HEK293 (cell line): ENCODE data around the gene KRT14.
"Not testable (repeated sequence)": the region's sequence is repeated elsewhere in the genome, so short reads cannot be mapped to it uniquely, and the experiment has no call there.

Experiments
- CTCF ChIA-PET: fragments of 350-600 bp; formaldehyde crosslinking; extraction: SDS; loops from one replicate; lab custom pipeline; 2021; ENCODE audit warnings: antibody characterized with exemption; lab: Yijun Ruan, JAX
- POLR2A ChIA-PET: fragments of 300-600 bp; formaldehyde crosslinking; extraction: SDS; loops from one replicate; lab custom pipeline; 2020; ENCODE audit warnings: antibody characterized with exemption, inconsistent platforms; lab: Yijun Ruan, JAX
- H3K27ac ChIP-seq: fragments of 200-500 bp; sonication (Bioruptor generic); 2 replicates; pipeline ENCODE4 v1.5.1; 2014; ENCODE audit warnings: low read depth, low read length, control low read depth, inconsistent platforms; ENCODE audit errors: extremely low read depth
- H3K36me3 ChIP-seq, 2 experiments: fragments of 200-500 bp in 1 of 2; sonication (Bioruptor generic) in 1 of 2; 1 replicate in 1 of 2; 2 replicates in 1 of 2; pipeline ENCODE4 v1.5.1; 2014 to 2017; ENCODE audit warnings: inconsistent platforms in 2 of 2, low read length in 2 of 2; ENCODE audit not compliant: control insufficient read depth in 2 of 2, insufficient read depth in 1 of 2
- H3K4me1 ChIP-seq: fragments of 200-500 bp; sonication (Bioruptor generic); 2 replicates; pipeline ENCODE4 v1.5.1; 2014; ENCODE audit warnings: mild to moderate bottlenecking, low read length, inconsistent platforms; ENCODE audit not compliant: control insufficient read depth, insufficient read depth
- H3K4me3 ChIP-seq: 2 replicates; pipeline ENCODE4 v1.5.1; 2011; ENCODE audit warnings: low read depth, mild to moderate bottlenecking, control low read depth, low read length, moderate library complexity
- H3K9me3 ChIP-seq: fragments of 200-500 bp; sonication (Bioruptor generic); 2 replicates; pipeline ENCODE4 v1.5.1; 2014; ENCODE audit warnings: low read depth, low read length, inconsistent platforms; ENCODE audit not compliant: control insufficient read depth, insufficient read depth
- FEZF1 ChIP-seq: fragments of 450-650 bp; formaldehyde crosslinking; IDR thresholded peaks from 2 replicates; pipeline ENCODE4 v1.5.1; 2016; ENCODE audit warnings: missing biosample characterization, missing genetic modification characterization
- GLI2 ChIP-seq: fragments of 450-650 bp; formaldehyde crosslinking; IDR thresholded peaks from 2 replicates; pipeline ENCODE4; 2017; ENCODE audit warnings: missing biosample characterization, missing genetic modification characterization, low read depth, borderline replicate concordance
- GLIS1 ChIP-seq: fragments of 450-650 bp; formaldehyde crosslinking; IDR thresholded peaks from 2 replicates; pipeline ENCODE4 v1.5.1; 2016; ENCODE audit warnings: missing biosample characterization, missing genetic modification characterization
- SETDB1 ChIP-seq: IDR thresholded peaks from one replicate; pipeline ENCODE4 v1.6.1; 2017; ENCODE audit warnings: mild to moderate bottlenecking, low read length, moderate library complexity, mixed read lengths; ENCODE audit not compliant: insufficient read length
- ZBTB20 ChIP-seq: fragments of 450-650 bp; formaldehyde crosslinking; IDR thresholded peaks from 2 replicates; pipeline ENCODE4 v1.5.1; 2016; ENCODE audit warnings: missing biosample characterization, missing genetic modification characterization
- ZFP41 ChIP-seq: fragments of 450-650 bp; formaldehyde crosslinking; IDR thresholded peaks from 2 replicates; pipeline ENCODE4 v1.5.1; 2016; ENCODE audit warnings: missing biosample characterization, missing genetic modification characterization, borderline replicate concordance
- ZNF121 ChIP-seq: fragments of 450-650 bp; formaldehyde crosslinking; IDR thresholded peaks from 2 replicates; pipeline ENCODE4 v1.5.1; 2016; ENCODE audit warnings: missing biosample characterization, missing genetic modification characterization
- ZNF266 ChIP-seq: fragments of 450-650 bp; formaldehyde crosslinking; IDR thresholded peaks from 2 replicates; pipeline ENCODE4 v1.5.1; 2016; ENCODE audit warnings: missing biosample characterization, missing genetic modification characterization, low read depth
- ZNF335 ChIP-seq: fragments of 450-650 bp; formaldehyde crosslinking; conservative IDR thresholded peaks from 2 replicates; pipeline ENCODE4 v1.5.1; 2016; ENCODE audit warnings: missing biosample characterization, missing genetic modification characterization
- ZNF350 ChIP-seq: fragments of 450-650 bp; formaldehyde crosslinking; IDR thresholded peaks from 2 replicates; pipeline ENCODE4 v1.5.0; 2017; ENCODE audit warnings: missing biosample characterization, mild to moderate bottlenecking, missing genetic modification characterization
- ZNF391 ChIP-seq: fragments of 450-650 bp; formaldehyde crosslinking; IDR thresholded peaks from 2 replicates; pipeline ENCODE4 v1.5.1; 2016; ENCODE audit warnings: low read depth, missing biosample characterization, missing genetic modification characterization, borderline replicate concordance
- ZNF394 ChIP-seq: fragments of 450-650 bp; formaldehyde crosslinking; IDR thresholded peaks from 2 replicates; pipeline ENCODE4 v1.5.1; 2016; ENCODE audit warnings: missing biosample characterization, missing genetic modification characterization, mild to moderate bottlenecking, moderate library complexity, borderline replicate concordance
- ZNF473 ChIP-seq: fragments of 450-650 bp; formaldehyde crosslinking; IDR thresholded peaks from 2 replicates; pipeline ENCODE4 v1.5.1; 2017; ENCODE audit warnings: missing biosample characterization, missing genetic modification characterization
- ZNF48 ChIP-seq: fragments of 450-650 bp; formaldehyde crosslinking; IDR thresholded peaks from 2 replicates; pipeline ENCODE4 v1.5.1; 2016; ENCODE audit warnings: missing biosample characterization, missing genetic modification characterization
- ZNF544 ChIP-seq: fragments of 450-650 bp; formaldehyde crosslinking; IDR thresholded peaks from 2 replicates; pipeline ENCODE4 v1.5.0; 2017; ENCODE audit warnings: missing biosample characterization, missing genetic modification characterization
- ZNF623 ChIP-seq: fragments of 450-650 bp; formaldehyde crosslinking; IDR thresholded peaks from 2 replicates; pipeline ENCODE4 v1.5.1; 2016; ENCODE audit warnings: missing biosample characterization, missing genetic modification characterization
- ZNF701 ChIP-seq: fragments of 450-650 bp; formaldehyde crosslinking; IDR thresholded peaks from 2 replicates; pipeline ENCODE4 v1.5.1; 2016; ENCODE audit warnings: missing biosample characterization, missing genetic modification characterization

The KRT14 gene

DNA sequence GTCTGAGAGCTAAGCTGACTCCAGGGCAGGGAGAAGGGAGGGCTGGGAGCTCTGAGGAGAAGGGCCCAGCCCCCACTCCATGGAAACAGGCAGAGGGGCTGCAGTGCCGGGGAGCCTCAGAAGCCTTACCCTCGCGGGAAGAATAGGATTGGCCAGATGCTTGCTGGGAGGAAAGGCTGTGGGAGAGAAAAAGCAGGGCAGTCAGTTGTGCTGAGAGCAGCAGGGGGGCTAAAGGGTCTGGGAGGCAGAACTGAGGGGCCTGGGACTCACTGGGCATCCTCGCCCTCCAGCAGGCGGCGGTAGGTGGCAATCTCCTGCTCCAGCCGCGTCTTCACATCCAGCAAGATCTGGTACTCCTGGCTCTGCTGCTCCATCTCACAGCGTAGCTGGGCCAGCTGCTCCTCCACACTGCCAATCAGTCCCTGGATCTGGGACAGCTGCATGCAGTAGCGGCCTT is 23.4 kb upstream of the KRT14 start:
- CTCF ChIA-PET, result interaction anchor here (0.7 kb wide), 2 partner anchors 27 to 53 kb away, joined by 3 to 5 read pairs; no protein-coding TSS in a partner anchor
- H3K27ac ChIP-seq, H3K4me3 ChIP-seq, POLR2A ChIA-PET, H3K36me3 ChIP-seq, H3K4me1 ChIP-seq, H3K9me3 ChIP-seq: not testable (repeated sequence)
- TF ChIP-seq ZNF394 (tag by site-specific recombination), result peak; percentile 68

DNA sequence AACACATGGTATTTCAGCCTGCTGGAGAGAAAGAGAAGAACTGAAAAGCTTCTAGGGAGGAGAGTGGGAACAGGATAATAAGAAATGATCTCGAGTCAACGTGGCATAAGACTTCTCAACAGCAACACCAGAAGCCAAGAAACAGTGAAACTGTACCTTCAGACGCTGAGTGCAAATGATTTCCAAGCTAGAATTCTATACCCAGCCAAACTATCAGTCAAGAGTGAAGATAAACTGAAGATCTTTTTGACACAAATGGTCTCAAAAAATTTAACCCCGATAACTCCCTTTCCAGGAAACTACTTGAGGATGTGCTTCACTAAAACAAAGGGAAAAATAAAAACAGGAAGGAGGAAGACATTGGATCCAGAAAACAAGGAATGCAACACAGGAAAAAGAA is 20.2 kb upstream of the KRT14 start:
- CTCF ChIA-PET, result interaction anchor here (0.7 to 0.9 kb wide), 4 partner anchors 56 to 423 kb away, joined by 3 to 4 read pairs (median 3); no protein-coding TSS in a partner anchor
- H3K36me3 ChIP-seq, H3K4me3 ChIP-seq, POLR2A ChIA-PET, H3K9me3 ChIP-seq, H3K27ac ChIP-seq, H3K4me1 ChIP-seq: not testable (repeated sequence)
- TF ChIP-seq SETDB1, result peak; percentile 25

DNA sequence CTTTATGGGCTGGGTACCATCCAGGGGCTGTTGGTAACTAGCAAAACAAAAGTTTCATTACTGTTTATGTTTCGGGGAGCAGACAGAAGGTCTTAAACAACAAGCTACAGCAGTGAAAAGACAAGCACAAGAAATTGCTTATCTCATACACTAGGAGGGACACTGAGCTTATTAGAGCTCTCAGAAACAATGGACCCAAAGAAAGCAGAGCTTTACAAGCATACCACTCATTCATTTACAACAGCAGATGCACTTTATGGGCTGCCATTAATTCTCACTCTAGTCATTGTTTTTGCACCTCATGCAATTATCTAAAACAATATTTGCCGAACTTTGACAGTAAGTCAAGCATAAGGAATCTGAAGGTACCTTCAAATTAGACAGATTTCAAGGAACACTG is 15.8 kb upstream of the KRT14 start:
- TF ChIP-seq ZNF335 (tag by site-specific recombination), result 0 out of 2 replicates have a peak, but pooled peaks have one; percentile 31
- TF ChIP-seq ZNF121 (tag by site-specific recombination), result no peak
- no peak for TF ChIP-seq ZFP41 (tag by site-specific recombination)
- TF ChIP-seq ZNF701 (tag by site-specific recombination), result no peak
- TF ChIP-seq FEZF1 (tag by site-specific recombination), result peak; percentile 74
- POLR2A ChIA-PET, result interaction anchor here (0.7 kb wide), 1 partner anchor 86 kb away, joined by 3 read pairs; no protein-coding TSS in a partner anchor
- Histone ChIP-seq H3K36me3 (no peaks in the 10 kb centered on the region), H3K4me3 (no peak overlapping the region), H3K9me3 (no peaks in the 10 kb centered on the region), H3K4me1 (peaks cover 3% of the 10 kb centered on the region), H3K27ac (no peak overlapping the region)
- CTCF ChIA-PET, result interaction anchor here (0.6 to 2.6 kb wide), 6 partner anchors 23 to 948 kb away, joined by 3 to 8 read pairs (median 4); no protein-coding TSS in a partner anchor

DNA sequence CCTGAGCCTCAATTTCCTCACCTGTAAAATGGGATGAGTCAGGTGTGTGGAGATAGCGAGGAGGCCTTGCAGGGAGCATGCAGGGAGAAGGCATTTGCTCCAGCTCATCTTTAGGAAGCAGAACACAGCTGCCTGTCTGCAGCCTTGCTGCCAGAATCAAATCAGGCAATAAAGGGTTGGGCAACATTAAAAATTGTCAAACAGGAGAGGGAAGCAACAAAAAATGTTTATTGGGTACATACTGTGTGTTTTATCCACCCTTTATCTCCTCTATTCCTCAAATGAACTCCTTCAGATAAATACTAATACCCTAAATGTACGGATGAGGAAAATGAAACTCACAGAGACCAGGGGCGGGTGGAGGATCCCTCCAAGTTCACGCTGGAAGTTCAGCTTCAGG is 13.6 kb upstream of the KRT14 start:
- ChIA-PET CTCF (interaction anchor here (0.6 to 0.7 kb wide), 3 partner anchors 21 to 167 kb away, joined by 3 to 6 read pairs (median 4); no protein-coding TSS in a partner anchor), POLR2A (no interaction called here)
- H3K27ac ChIP-seq, result no peak overlapping the region
- peaks cover 3% of the 10 kb centered on the region for H3K4me1 ChIP-seq
- no peaks in the 10 kb centered on the region for H3K9me3 ChIP-seq
- H3K36me3 ChIP-seq, result no peaks in the 10 kb centered on the region
- TF ChIP-seq ZNF266 (tag by site-specific recombination), result no peak
- TF ChIP-seq GLI2 (tag by site-specific recombination), result no peak
- TF ChIP-seq ZBTB20, result no peak
- no peak for TF ChIP-seq ZNF350
- TF ChIP-seq GLIS1 (tag by site-specific recombination), result no peak
- no peak for TF ChIP-seq ZNF391 (tag by site-specific recombination)
- TF ChIP-seq ZNF335 (tag by site-specific recombination), result no peak
- no peak for TF ChIP-seq ZNF473 (tag by site-specific recombination)
- no peak for TF ChIP-seq ZNF623 (tag by site-specific recombination)
- TF ChIP-seq ZNF48 (tag by site-specific recombination), result no peak
- TF ChIP-seq ZNF544 (tag by site-specific recombination), result no peak
- TF ChIP-seq, all 188 proteins: peak for 0
- H3K4me3 ChIP-seq, result no peak overlapping the region
